SK-N-SH treated with all-trans-retinoic acid at 6 μM for 48 hours (cell line): ENCODE results near the gene PHF2.

ENCODE experiments used
- ATAC-seq: fragments of 200-7000 bp; cut with Tn5 transposase; 3 replicates; pipeline ENCODE4 v1.9.1; 2020; ENCODE audit warnings: mild to moderate bottlenecking, moderate library complexity
- ARNTL ChIP-seq: fragments of 450-650 bp; formaldehyde crosslinking; IDR thresholded peaks from 2 replicates; pipeline ENCODE4 v1.5.0; 2020; ENCODE audit warnings: low read depth, mild to moderate bottlenecking, moderate library complexity, borderline replicate concordance
- BACH2 ChIP-seq: fragments of 250-450 bp; sonication (Bioruptor Pico); IDR thresholded peaks from 2 replicates; pipeline ENCODE4 v1.9.0; 2021; ENCODE audit warnings: mild to moderate bottlenecking, borderline replicate concordance
- CREB5 ChIP-seq: fragments of 250-450 bp; sonication (Bioruptor Pico); IDR thresholded peaks from 2 replicates; pipeline ENCODE4 v1.5.1; 2020; ENCODE audit warnings: low read depth, mild to moderate bottlenecking, moderate library complexity
- CSDC2 ChIP-seq: fragments of 250-450 bp; sonication (Bioruptor Pico); IDR thresholded peaks from 2 replicates; pipeline ENCODE4 v1.5.0; 2020; ENCODE audit warnings: mild to moderate bottlenecking, moderate library complexity
- CSRNP3 ChIP-seq: fragments of 250-450 bp; sonication (Bioruptor Pico); IDR thresholded peaks from 2 replicates; pipeline ENCODE4 v1.5.1; 2021; ENCODE audit warnings: mild to moderate bottlenecking, moderate library complexity
- ESRRG ChIP-seq: fragments of 250-450 bp; sonication (Bioruptor Pico); IDR thresholded peaks from 2 replicates; pipeline ENCODE4 v1.6.1; 2021; ENCODE audit warnings: mild to moderate bottlenecking
- GLIS3 ChIP-seq: fragments of 250-450 bp; sonication (Bioruptor Pico); IDR thresholded peaks from 2 replicates; pipeline ENCODE4 v1.5.0; 2020; ENCODE audit warnings: mild to moderate bottlenecking, moderate library complexity
- OSR1 ChIP-seq: fragments of 250-450 bp; sonication (Bioruptor Pico); IDR thresholded peaks from 2 replicates; pipeline ENCODE4 v1.8.0; 2022; ENCODE audit warnings: moderate library complexity, mild to moderate bottlenecking, inconsistent platforms
- PATZ1 ChIP-seq: fragments of 250-450 bp; sonication (Bioruptor Pico); IDR thresholded peaks from 2 replicates; pipeline ENCODE4 v1.8.0; 2020; ENCODE audit warnings: mild to moderate bottlenecking, moderate library complexity, borderline replicate concordance
- POU6F1 ChIP-seq: fragments of 250-450 bp; sonication (Bioruptor Pico); IDR thresholded peaks from 2 replicates; pipeline ENCODE4 v1.8.0; 2021; ENCODE audit warnings: low read depth, mild to moderate bottlenecking, moderate library complexity, borderline replicate concordance
- PPARA ChIP-seq: fragments of 250-450 bp; sonication (Bioruptor Pico); IDR thresholded peaks from 2 replicates; pipeline ENCODE4 v1.5.0; 2020; ENCODE audit warnings: mild to moderate bottlenecking, borderline replicate concordance
- RARB ChIP-seq: fragments of 250-450 bp; sonication (Bioruptor Pico); IDR thresholded peaks from 2 replicates; pipeline ENCODE4 v1.8.0; 2021; ENCODE audit warnings: mild to moderate bottlenecking, moderate library complexity
- SNAI2 ChIP-seq: fragments of 250-450 bp; sonication (Bioruptor Pico); IDR thresholded peaks from 2 replicates; pipeline ENCODE4 v1.5.0; 2020; ENCODE audit warnings: mild to moderate bottlenecking, moderate library complexity
- TCF4 ChIP-seq: fragments of 250-450 bp; sonication (Bioruptor Pico); IDR thresholded peaks from 2 replicates; pipeline ENCODE4 v1.8.0; 2021; ENCODE audit warnings: mild to moderate bottlenecking, moderate library complexity, borderline replicate concordance
- TSHZ2 ChIP-seq: fragments of 250-450 bp; sonication (Bioruptor Pico); IDR thresholded peaks from 2 replicates; pipeline ENCODE4 v1.5.0; 2020; ENCODE audit warnings: mild to moderate bottlenecking, moderate library complexity
- ZC3H10 ChIP-seq: fragments of 250-450 bp; sonication (Bioruptor Pico); IDR thresholded peaks from 2 replicates; pipeline ENCODE4 v1.5.1; 2021; ENCODE audit warnings: mild to moderate bottlenecking, moderate library complexity
- ZFP3 ChIP-seq: fragments of 250-450 bp; sonication (Bioruptor Pico); IDR thresholded peaks from 2 replicates; pipeline ENCODE4 v1.5.0; 2020; ENCODE audit warnings: mild to moderate bottlenecking, moderate library complexity
- ZFP30 ChIP-seq: fragments of 450-650 bp; formaldehyde crosslinking; IDR thresholded peaks from 2 replicates; pipeline ENCODE4 v1.5.0; 2022; ENCODE audit warnings: mild to moderate bottlenecking, moderate library complexity
- ZNF565 ChIP-seq: fragments of 450-650 bp; formaldehyde crosslinking; conservative IDR thresholded peaks from 2 replicates; pipeline ENCODE4 v1.5.0; 2020; ENCODE audit warnings: low read depth, mild to moderate bottlenecking, moderate library complexity
- ZNF70 ChIP-seq: fragments of 450-650 bp; formaldehyde crosslinking; IDR thresholded peaks from 2 replicates; pipeline ENCODE4 v1.5.0; 2020; ENCODE audit warnings: mild to moderate bottlenecking, moderate library complexity
- ZNF8 ChIP-seq: fragments of 450-650 bp; formaldehyde crosslinking; IDR thresholded peaks from 2 replicates; pipeline ENCODE4 v1.5.0; 2020; ENCODE audit warnings: mild to moderate bottlenecking, moderate library complexity

Gene PHF2

GRCh38 chr9:93629920-93630319, 53.5 kb downstream of the PHF2 start:
- no peak for ATAC-seq
- TF ChIP-seq CREB5 (CRISPR knock-in tag) (no peak), POU6F1 (CRISPR knock-in tag) (no peak), PPARA (no peak), SNAI2 (CRISPR knock-in tag) (no peak), TSHZ2 (CRISPR knock-in tag) (no peak), PATZ1 (CRISPR knock-in tag) (no peak), GLIS3 (CRISPR knock-in tag) (no peak), BACH2 (CRISPR knock-in tag) (no peak), CSDC2 (CRISPR knock-in tag) (no peak)

GRCh38 chr9:93630806-93631411, 54.5 kb downstream of the PHF2 start:
- no peak for ATAC-seq
- TF ChIP-seq BACH2 (CRISPR knock-in tag) (no peak), TCF4 (CRISPR knock-in tag) (no peak), ESRRG (CRISPR knock-in tag) (no peak), ZNF565 (CRISPR knock-in tag) (no peak), CSRNP3 (CRISPR knock-in tag) (no peak), RARB (CRISPR knock-in tag) (no peak), ZC3H10 (CRISPR knock-in tag) (no peak), CREB5 (CRISPR knock-in tag) (no peak), ZFP30 (CRISPR knock-in tag) (no peak), ZNF70 (CRISPR knock-in tag) (no peak), PATZ1 (CRISPR knock-in tag) (no peak), ZNF8 (no peak), ZFP3 (no peak), OSR1 (CRISPR knock-in tag) (no peak), TSHZ2 (CRISPR knock-in tag) (no peak), GLIS3 (CRISPR knock-in tag) (no peak), ARNTL (no peak), PPARA (no peak)
